Activated CD4-positive, CD25-positive, alpha-beta regulatory T cell (primary cell): ENCODE measurements around the gene PPIH.
A peak's percentile ranks its signal among the peaks of the same experiment; 100 is the strongest.
"Not testable (repeated sequence)": the region's sequence is repeated elsewhere in the genome, so short reads cannot be mapped to it uniquely, and the experiment has no call there.

Source experiments
- DNase-seq, 4 experiments: peaks; one replicate each; lab custom pipeline; 2025; lab: John Stamatoyannopoulos, UW

PPIH gene

DNA sequence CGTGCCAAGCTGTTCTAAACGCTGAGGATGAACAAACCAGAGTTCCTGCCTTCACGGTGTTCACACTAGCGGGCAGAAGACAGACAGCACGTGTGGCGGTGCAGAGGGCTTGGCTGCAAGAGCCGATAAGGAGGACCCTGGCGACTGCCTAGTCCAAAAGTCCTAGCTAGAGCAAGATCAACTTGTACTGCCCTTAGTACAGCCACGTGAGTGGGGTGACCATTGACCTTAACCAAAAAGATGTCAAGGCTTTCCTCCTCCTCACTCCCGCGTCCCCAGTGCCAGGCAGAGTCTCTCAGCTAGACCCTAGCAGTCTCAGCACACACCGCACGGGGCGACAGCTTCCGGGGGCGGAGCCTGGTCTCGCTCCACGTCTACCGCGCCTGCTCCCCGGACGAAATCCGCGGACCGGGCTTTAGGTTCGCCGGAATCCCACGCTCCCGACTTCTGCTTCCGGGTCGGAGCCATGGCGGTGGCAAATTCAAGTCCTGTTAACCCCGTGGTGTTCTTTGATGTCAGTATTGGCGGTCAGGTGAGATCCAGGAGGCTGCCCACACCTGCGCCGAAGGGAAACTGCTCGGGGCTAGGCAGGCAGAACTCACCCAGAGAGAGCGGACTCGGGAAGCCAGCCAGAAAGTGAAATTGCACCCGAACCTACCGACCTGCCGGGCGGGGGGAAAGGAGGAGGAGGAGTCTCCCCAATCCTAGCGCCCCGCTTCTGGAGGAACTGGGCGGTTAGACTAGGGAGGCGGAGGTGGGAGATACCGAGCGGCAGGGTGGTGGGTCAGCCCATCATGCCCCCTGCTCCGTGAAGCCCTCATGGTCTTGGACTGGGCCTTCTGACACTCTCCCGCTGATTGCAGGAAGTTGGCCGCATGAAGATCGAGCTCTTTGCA lies at the start of gene PPIH:
Gene PPIH (plus strand): TSS at position 443 of the 896 bp plus-strand sequence. CDS start 24 bp downstream, at position 467.
- DNase-seq: peak; percentile 86 to 91 (median 86)

DNA sequence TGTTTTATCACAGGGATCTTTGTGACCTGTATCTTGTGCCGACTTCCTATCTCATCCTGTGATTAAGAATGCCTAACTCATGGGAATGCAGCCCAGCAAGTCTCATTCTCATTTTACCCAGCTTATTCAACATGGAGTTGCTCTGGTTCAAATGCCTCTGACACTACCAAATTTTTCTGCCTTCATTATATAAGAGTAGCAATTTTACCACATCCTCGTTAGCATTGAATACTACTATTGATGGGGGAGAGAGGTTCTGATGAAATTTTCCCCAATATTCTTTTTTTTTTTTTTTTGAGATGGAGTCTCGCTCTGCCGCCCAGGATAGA lies 44.5 kb upstream of the PPIH start:
- DNase-seq: no peak

DNA sequence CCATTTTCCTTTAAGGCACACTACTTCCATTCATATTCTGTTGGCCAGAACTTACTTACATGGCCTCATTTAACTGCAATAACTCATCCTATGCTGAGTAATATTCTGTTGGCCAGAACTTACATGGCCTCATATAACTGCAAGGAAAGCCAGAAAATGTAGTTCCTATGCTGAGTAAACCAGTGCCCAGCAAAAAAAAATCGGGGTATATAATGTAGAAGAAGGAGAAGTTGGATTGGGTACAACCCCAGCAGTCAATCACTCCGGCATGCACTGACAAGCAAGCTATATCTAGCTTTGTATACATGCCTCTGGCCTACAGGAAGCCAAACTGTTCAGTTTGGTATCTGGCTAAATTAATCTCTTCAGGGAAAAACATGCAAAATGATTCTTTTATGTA lies 39.4 kb upstream of the PPIH start:
- no peak for DNase-seq

DNA sequence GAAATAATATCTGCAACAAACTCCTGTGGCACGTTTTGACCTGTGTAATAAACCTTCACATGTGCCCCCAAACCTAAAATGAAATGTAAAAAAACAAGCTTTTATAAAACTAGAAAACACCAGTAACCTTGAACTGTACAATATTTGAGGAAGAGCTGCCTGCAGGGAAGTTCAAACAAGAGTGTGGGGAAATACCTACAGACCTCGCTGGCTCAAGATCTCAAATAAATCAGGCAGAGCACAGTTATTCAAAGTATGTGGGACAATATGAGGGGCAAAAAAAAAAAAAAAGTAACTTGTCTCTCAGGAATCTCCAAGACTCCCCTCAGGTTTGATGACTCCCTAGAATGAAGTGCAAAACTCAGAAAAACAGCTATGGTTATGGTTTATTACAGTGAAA lies 37.9 kb upstream of the PPIH start:
- no peak for DNase-seq

DNA sequence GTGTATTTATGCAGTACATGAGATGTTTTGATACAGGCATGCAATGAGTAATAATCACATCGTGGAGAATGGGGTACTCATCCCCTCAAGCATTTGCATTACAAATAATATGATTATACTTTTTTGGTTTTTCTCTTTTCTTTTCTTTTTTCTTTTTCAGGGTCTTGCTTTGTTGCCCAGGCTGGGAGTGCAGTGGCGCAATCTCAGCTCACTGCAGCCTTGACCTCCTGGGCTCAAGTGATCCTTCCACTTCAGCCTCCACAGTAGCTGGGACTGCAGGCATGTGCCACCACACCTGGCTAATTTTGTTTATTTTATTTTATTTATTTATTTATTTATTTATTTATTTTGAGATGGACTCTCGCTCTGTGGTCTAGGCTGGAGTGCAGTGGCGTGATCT lies 37.0 kb upstream of the PPIH start:
- DNase-seq: not testable (repeated sequence)

DNA sequence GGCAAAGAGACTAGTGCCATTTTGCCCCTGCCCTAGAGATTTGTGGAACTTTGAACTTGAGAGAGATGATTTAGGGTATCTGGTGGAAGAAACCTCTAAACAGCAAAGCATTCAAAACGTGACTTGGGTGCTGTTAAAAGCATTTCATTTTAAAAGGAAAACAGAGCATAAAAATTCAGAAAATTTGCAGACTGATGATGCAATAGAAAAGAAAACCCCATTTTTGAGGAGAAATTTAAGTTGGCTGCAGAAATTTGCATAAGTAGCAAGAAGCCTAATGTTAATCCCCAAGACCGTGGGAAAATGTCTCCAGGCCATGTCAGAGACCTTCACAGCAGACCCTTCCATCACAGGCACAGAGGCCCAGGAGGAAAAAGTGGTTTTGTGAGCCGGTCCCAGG lies 31.0 kb upstream of the PPIH start:
- DNase-seq: not testable (repeated sequence)

DNA sequence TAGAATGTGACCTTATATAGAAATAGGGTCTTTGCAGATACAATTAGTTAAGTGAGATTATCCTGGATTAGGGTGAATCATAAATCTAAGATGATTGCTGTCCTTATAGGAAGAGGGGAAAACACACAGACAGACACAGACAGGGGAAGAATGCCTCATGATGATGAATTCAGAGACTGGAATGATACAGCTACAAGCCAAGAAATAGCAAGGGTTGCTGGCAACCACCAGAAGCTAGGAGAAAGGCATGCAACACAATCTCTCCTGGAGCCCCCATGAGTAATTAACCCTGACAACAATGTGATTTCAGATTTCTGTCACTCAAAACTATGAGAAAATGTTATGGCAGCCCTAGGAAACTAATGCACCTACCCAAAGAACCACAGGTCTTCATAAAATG lies 19.1 kb upstream of the PPIH start:
- DNase-seq: no peak

DNA sequence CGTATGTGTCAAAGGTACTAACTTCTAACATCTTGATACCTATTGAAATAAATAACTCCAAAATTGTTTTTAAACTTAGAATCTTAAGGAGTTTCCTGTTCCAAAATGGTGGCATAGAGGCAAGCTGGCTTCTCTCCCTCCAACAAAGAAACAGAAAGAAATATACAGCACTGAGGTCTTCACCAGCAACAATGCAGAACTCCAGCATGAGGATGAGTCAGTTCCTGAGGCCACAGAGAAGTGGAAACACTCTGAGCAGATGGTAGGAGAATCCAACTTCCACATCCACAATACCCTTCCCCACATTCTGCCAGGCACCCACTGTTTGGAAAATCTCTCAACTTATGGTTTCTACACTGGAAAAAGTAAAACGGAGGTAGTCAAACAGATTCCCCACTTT lies 12.2 kb upstream of the PPIH start:
- no peak for DNase-seq

DNA sequence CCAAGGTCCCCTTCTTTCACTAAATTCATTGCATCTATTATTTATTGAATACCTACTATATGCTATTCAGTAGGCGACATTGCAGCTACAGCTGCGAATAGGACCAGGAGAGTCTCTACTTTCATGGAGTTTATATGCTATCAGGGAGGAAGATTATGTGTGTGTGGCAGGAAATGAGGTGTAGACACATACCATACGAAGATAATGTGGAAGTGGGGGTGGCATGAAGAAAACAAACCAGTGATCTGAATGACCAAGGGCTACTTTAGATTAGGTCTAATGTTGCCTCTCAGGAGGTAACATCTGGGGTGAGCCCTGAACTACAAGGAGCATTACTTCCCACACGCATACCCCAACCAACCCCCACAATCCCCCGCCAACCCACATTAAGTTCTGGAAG lies 1.0 kb upstream of the PPIH start:
- no peak for DNase-seq

DNA sequence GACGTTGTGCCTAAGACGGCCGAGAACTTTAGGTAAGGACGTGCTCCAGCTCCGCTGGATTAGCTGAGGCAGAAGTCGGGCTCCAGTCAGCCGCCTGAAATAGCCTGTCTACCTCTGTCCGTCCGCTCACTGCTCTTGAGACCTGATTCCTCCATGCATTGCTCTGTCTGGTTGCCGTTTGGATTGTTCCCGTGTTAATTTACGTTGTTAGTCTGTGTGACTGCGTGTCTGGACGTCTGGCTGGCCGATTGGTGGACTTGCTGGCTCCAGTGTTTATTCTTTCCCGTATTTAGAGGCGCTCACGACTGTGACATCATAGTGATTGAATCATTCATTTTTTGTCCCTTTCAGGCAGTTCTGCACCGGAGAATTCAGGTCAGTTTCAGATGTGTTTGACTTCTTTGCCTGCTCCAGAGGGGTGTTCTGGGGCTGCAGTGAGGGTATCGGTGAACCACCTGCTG lies 684 bp downstream of the PPIH start:
- no peak for DNase-seq

DNA sequence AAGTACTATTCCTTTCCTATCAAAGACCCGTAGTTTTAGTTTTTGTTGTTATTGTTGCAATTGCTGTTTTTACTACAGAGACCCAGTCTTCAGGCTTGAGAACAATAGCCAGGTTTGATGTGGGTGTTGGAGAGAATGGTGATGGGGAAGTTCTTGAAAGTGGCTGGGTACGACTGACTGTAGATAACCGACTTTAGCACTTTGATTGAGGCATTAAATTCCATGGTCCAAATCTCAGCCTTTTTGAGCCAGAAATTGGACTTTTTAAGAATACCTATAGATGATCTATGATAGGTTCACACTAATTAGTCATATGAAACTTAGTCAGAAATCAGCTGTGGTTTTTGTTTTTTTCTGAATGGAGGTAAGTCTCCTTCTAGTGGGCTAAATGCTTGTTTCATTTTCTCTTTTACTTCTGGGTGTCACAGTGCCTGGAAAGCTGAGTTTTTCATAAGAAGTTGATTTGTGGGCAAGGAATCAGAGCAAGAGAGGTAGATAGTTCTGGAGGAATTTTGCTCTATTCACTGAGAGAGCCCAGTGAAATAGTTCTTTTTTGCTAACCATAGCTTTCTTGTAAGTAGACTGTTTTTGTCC lies 2.8 kb downstream of the PPIH start:
- DNase-seq: no peak

DNA sequence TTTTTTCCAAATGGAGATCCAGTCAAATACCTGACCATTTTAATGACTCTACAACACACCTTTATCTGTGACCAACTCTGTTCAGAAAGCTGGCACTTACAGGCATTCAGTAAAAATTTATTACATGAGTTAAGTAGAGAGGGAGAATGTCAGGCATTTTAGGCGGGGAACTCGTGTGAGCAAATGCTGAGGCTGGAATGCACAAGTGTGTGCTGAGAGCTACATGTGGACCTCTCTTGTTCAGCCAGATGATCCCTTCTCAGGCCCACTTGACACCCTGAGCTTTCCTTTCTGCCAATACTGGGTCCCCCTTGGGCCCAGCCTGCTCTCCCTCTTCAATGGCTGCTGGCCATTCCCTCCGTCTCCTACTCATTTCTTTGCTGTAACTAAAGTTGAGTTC lies 11.7 kb downstream of the PPIH start:
- DNase-seq: no peak

DNA sequence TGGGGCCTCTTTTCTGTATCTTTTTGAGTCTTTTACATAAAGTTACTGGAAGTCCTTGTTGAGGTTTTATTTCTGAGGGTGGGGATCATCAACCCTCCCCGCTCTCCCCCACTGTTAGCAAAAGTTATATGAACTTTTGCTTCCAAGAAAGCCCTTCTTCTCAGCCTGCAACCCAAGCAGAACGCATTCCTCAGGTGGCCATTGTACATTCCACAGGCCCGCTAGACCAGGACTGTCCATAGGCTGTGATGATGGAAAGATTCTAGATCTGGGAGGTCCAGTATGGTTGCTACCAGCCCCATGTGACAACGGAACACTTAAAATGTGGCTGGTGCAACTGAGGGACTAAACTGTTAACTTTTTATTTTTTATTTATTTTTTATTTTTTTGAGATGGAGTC lies 12.2 kb downstream of the PPIH start:
- no peak for DNase-seq

DNA sequence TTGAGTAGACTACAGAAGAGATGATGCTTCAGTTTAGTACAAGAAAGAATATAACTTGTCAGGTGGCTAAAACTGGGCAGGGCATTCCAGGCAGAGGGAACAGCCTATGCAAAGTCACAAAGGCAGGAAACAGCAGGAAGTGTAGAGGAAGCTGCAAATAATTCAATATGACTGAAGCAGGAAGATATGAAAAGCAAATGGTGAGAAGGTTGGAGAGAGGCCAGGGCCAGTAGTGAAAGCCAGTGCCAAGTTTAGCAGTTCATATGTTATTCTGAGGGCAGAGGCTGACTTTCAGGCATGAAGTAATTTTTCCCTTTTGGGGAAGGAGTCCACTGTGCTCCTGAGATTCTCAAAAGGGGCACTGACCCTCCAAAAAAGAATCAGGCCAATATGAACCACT lies 16.0 kb downstream of the PPIH start:
- DNase-seq: no peak

DNA sequence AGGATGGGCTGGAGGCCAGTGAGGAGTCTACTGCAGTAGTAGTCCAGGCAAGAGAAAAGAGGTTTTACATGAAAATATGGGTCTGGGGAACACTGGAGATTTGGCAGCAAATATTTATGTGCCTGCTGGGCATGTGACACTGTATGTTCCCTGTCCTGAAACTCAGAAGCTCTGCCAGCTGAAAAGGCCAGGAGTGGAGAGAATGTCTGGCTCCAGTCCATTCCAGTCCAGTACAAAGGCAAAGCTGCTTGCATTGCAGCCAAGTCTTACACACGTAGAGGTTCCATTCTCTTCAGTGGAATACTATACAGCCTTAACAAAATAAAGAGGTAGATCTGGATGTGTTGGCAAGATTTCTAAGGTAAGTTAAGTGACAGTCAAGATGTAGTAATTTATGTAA lies 16.5 kb downstream of the PPIH start:
- DNase-seq: no peak

DNA sequence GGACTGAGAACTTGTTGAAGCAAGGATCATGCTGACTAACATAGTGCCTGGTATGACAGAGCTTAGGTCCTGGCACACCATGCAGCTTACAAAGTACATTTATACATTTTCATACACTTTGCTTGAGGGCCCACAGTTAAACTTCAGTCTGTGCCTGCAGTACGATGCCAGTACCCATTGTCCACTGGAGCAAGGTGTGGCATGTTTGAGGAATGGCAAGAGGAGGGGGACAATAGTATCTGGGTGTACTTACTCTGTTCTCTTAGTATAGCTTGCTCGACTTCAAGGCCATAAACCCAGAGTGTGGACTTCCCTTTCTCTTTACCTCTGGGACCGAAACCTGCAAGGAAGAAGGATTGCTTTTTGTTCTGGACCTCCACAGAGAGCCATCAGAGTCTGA lies 17.2 kb downstream of the PPIH start:
- DNase-seq: no peak

DNA sequence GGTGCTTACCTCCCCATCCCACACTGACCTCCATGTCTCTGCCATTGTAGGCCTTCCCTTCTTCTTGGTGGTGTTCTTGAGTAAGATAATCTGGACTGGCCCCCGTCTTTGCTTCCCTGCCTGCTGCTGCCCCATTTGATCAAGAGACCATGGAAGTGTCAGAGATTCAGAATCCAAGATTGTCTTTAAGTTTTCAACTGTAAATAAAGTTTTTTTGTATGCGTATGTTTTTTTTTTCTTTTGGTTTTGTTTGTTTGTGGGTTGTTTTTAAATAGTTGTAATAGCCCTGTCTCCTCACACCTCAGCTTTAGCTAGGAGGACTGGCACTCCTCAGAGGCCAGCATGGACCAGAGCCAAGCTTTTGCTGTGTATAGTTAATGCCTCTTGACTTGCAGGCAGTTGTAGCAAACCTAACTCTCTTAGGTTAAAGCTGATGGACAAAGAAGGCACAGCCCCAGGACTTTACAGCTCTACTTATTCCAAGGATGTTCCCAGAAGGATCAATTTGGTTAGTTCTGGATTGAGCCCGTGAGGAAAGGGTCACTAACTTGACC lies 18.4 kb downstream of the PPIH start:
- DNase-seq: no peak

DNA sequence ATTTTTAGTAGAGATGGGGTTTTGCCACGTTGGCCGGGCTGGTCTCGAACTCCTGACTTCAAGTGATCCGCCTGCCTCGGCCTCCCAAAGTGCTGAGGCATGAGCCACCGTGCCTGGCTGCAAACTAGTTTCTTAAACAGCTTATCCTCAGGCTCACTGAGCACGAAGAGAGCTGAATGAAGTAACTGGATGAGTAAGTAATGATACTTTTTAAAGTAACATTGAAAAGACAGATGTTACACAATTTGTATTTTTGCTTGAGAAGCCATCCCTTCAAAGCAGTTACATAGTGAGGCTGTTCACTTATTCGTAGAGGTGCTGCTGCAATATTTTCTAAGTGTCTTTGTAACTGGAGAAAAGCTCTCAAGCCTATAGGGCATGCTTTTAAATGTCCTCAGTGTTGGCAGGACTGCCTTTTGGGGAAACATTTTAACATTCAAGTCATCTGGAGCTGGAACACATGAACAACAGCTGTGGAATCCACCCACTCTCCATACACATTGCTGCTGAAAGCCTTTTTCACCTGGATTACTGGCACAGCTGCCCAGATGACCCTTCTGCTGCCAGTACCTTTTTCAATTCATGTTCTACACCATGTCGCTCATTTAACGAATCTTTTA lies 21.3 kb downstream of the PPIH start:
- no peak for DNase-seq

DNA sequence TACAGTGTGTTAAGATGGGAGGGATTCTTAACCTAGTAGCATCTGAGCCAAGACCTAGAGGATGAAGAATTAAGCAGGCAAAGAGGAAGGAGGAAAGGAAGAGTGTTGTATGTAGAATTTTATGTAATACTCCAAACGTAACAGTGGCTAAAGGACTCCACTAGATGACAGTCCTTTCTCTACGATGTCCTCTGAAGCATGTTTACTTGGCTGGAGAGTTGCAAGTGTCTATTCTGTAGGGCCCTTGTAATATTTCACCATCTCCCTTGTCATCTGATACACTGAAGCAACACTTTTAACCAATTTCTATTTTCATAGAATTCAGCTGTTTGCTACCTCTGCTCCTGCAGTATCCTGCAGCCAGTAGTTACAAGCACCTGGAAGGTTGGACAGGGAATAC lies 21.8 kb downstream of the PPIH start:
- no peak for DNase-seq

DNA sequence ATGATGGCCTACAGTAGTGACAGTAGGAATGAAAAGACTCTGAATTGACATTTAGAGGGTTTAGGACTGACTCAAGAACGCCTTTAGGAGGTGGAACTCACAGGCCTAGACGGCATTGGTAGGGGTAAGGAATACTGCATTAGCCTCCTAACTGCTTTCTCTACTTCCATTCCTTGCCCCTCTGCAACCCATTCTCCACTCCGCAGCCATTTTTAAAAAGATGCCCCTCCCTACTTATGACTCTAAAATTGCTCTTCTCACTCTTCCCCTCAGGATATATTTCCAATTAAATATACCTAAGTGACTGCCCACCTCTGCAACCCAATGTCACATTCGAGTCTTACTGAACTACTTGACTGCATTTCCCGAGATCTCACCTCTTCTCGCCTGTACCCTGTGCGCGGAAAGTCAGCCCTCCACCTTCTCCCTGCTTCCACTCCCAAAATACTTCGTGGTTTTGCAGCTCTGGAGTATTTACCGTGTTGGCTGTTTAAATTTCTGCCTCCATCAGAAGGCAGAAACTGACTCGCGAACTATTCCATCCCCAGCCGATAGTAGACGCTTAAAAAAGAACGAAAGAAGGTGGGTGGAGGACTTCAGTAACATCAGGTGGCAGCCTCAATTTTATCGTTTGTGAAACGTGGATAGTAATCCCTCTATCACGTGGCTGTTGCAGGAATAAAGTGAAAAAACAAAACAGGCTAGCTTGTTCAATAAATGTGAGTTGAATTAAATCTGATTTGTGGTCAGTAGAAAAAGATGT lies 22.9 kb downstream of the PPIH start:
- DNase-seq: no peak

DNA sequence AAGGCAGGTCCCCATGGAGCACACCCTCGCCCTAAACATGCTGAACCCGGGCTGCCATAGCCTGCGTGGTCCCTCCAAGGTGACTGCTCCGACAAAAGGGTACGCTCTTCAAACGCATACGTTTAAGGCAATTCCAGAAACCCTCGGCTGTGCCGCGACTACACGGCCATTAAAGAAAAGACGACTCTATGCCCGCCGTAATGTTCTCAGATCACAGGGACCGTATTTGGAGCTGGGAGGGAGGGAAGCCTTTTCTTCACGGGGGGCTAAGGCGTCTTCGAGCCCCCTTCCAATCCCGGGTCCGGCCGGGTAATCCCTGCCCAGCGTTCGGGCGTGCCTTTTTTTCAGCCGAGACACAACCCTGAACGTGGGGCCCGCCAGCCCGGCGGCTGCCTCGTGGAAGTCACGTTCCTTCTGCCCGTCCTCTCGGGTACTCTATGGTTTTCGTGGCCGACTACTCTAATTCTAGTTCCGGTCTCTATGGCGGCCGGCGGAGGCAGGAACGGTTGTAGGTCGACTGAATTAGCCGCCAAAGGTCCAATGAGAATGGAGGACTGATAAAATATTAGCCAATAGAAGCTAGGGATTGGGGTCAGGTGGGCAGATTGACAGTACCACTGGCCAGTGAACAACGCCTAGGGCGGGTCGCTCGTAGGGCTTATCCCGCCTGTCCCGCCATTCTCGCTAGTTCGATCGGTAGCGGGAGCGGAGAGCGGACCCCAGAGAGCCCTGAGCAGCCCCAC lies 23.7 kb downstream of the PPIH start, which contains the start of gene YBX1:
Gene YBX1 (plus strand): TSS at position 678 of the 743 bp plus-strand sequence. CDS start 148 bp downstream, outside the sequence.
- peak; percentile 82 to 93 (median 87) for DNase-seq

DNA sequence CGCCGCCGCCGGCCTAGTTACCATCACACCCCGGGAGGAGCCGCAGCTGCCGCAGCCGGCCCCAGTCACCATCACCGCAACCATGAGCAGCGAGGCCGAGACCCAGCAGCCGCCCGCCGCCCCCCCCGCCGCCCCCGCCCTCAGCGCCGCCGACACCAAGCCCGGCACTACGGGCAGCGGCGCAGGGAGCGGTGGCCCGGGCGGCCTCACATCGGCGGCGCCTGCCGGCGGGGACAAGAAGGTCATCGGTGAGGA lies 24.2 kb downstream of the PPIH start:
- not testable (repeated sequence) for DNase-seq
